ENCODE data around the gene SNRPD3.
"Not testable (repeated sequence)": the region's sequence is repeated elsewhere in the genome, so short reads cannot be mapped to it uniquely, and the experiment has no call there.

DNA sequence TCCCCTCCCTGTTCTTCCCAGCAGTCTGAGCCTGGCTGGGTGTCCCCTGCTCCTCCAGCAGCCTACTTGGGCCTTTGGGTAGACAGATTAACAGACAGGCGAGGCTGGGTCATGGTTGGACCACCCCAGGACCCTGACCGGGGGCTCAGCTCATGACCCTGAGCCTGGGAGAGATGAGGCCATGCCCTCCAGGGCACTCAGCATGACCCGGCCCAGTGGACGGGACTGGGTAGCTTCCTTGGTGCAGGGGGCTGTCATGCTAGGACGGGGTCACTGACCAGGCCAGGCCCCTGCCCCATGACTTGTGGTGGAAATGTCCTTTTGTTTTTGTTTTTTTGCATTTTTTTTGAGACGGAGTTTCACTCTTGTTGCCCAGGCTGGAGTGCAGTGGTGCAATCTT is 52.5 kb downstream of the SNRPD3 start:
- TF ChIP-seq, protein P1, sequence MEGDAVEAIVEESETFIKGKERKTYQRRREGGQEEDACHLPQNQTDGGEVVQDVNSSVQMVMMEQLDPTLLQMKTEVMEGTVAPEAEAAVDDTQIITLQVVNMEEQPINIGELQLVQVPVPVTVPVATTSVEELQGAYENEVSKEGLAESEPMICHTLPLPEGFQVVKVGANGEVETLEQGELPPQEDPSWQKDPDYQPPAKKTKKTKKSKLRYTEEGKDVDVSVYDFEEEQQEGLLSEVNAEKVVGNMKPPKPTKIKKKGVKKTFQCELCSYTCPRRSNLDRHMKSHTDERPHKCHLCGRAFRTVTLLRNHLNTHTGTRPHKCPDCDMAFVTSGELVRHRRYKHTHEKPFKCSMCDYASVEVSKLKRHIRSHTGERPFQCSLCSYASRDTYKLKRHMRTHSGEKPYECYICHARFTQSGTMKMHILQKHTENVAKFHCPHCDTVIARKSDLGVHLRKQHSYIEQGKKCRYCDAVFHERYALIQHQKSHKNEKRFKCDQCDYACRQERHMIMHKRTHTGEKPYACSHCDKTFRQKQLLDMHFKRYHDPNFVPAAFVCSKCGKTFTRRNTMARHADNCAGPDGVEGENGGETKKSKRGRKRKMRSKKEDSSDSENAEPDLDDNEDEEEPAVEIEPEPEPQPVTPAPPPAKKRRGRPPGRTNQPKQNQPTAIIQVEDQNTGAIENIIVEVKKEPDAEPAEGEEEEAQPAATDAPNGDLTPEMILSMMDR (IDR thresholded peaks at IDR 0.05) = not testable (repeated sequence)
- TF ChIP-seq POLR2A, POLR2AphosphoS5, EP300 (IDR thresholded peaks at IDR 0.05): not testable (repeated sequence)
